ENCODE measurements around the gene HEATR5A.

HEATR5A gene

GRCh38 chr14:31426663-31427062 is 6.3 kb upstream of the HEATR5A start:
- H3K4me3 ChIP-seq (ENCODE audit: low read depth, low read length) = no peak overlapping the region
- DNase-seq (ENCODE audit: low read depth) = no peak
- TF ChIP-seq, protein P1, sequence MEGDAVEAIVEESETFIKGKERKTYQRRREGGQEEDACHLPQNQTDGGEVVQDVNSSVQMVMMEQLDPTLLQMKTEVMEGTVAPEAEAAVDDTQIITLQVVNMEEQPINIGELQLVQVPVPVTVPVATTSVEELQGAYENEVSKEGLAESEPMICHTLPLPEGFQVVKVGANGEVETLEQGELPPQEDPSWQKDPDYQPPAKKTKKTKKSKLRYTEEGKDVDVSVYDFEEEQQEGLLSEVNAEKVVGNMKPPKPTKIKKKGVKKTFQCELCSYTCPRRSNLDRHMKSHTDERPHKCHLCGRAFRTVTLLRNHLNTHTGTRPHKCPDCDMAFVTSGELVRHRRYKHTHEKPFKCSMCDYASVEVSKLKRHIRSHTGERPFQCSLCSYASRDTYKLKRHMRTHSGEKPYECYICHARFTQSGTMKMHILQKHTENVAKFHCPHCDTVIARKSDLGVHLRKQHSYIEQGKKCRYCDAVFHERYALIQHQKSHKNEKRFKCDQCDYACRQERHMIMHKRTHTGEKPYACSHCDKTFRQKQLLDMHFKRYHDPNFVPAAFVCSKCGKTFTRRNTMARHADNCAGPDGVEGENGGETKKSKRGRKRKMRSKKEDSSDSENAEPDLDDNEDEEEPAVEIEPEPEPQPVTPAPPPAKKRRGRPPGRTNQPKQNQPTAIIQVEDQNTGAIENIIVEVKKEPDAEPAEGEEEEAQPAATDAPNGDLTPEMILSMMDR (IDR thresholded peaks at IDR 0.05; ENCODE audit: insufficient read depth, low read depth, low read length, missing control alignments) = no peak

- TF ChIP-seq, protein P1 (IDR thresholded peaks at IDR 0.05; ENCODE audit: insufficient read depth, low read depth, low read length, missing control alignments) = no peak
- no peak for DNase-seq (ENCODE audit: low read depth)
- H3K4me3 ChIP-seq (ENCODE audit: low read depth, low read length) = no peak overlapping the region
Observed at GRCh38 chr14:31425905-31426304, 5.6 kb upstream of the HEATR5A start.

- DNase-seq (ENCODE audit: low read depth) = no peak
- H3K4me3 ChIP-seq (ENCODE audit: low read depth, low read length) = peak overlapping the region; percentile 70
- TF ChIP-seq, protein P1 (IDR thresholded peaks at IDR 0.05; ENCODE audit: insufficient read depth, low read depth, low read length, missing control alignments) = no peak
Observed at GRCh38 chr14:31421200-31421599, 850 bp upstream of the HEATR5A start.

- DNase-seq (ENCODE audit: low read depth) = peak; percentile 39
- TF ChIP-seq, protein P1 (IDR thresholded peaks at IDR 0.05; ENCODE audit: insufficient read depth, low read depth, low read length, missing control alignments) = no peak
- peak overlapping the region; percentile 61 for H3K4me3 ChIP-seq (ENCODE audit: low read depth, low read length)
Observed at GRCh38 chr14:31419967-31420318, 407 bp downstream of the HEATR5A start.

DNA sequence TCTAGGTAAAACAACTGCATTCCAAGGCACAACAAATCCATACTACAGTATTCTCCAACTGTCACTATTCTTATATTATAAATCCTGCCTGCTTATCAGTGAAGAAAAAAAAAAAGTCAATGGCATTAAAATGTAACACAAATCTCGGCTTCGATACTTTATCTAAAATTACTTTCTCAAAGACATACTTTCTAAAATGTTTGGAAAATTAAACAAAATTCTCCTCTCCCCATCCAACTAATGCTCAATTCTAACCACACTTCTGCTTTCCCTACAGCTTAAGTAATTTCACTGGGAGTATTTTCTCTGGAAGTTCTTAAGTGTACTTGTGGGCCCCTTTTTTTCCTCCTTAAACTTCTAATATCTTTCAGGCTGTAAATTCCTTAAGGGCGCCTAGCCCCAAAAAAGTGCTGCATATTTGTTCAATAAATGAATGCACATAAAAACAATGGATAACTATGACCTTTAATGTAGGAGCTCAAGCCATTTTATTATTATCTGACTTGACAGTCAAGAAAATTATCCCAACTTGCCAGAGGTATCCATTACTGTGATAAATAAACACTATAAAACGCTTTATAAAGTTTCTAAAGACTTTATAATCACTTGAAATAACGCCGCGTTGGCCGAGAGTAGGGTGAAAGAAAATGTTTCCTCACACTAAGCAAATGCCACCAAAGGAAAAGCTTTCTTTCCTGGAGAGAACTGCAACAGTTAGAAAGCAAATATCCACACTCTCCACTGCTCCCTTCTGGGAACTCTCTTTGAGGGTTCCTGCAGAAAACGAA is 977 bp downstream of the HEATR5A start:
- no peak for DNase-seq (ENCODE audit: low read depth)
- peak overlapping the region; percentile 61 for H3K4me3 ChIP-seq (ENCODE audit: low read depth, low read length)
- TF ChIP-seq, protein P1 (IDR thresholded peaks at IDR 0.05; ENCODE audit: insufficient read depth, low read depth, low read length, missing control alignments) = no peak

- H3K4me3 ChIP-seq (ENCODE audit: low read depth, low read length) = no peak overlapping the region
- DNase-seq (ENCODE audit: low read depth) = no peak
- TF ChIP-seq, protein P1 (IDR thresholded peaks at IDR 0.05; ENCODE audit: insufficient read depth, low read depth, low read length, missing control alignments) = no peak
Observed at GRCh38 chr14:31418440-31418839, 1.9 kb downstream of the HEATR5A start.

Measured in GM12865 (cell line).